Measurements from ENCODE around the gene PAX8. TPM values are rescaled to one million over a fixed set of nuclear protein-coding genes. Genes with fewer than 3 reads are reported as not detected.

The PAX8 gene
- total RNA-seq, 2 experiments from 2014 or later = 0.36 to 0.52 TPM

DNA sequence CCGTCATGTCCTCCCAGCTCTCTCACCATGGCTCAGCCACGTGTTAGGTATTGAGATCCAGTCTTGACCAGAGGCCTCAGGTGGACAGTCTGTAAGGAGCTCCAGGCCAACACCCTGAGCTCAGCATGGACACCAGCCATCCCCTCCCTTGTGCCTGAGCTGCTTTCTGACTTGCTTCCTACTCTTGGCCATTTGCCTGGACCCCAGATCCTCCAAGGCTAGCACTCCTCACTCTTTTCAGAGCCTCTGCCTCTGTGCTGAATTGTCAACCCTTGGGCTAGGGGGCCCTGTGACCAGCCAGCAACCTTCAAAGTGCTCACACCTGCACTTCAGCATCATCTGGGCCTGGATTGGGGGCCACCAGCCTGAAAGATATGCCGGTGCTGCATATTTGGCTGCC, 46.6 kb downstream of the PAX8 start:
- POLR2A ChIA-PET = no interaction called here
- no peaks in the 10 kb centered on the region for H3K9me3 ChIP-seq (ENCODE audit: control insufficient read depth in 1 of 2, insufficient read depth in 1 of 2, low read length in 2 of 2)

GRCh38 chr2:113231064-113231463, 47.7 kb downstream of the PAX8 start:
- Histone ChIP-seq H3K4me1 (ENCODE audit: insufficient read depth, low read length) (peaks cover 4% of the 10 kb centered on the region), H3K27ac (ENCODE audit: low read depth in 1 of 2, low read length in 2 of 2) (no peak overlapping the region), H3K27me3 (ENCODE audit: control insufficient read depth in 1 of 2, insufficient read depth in 2 of 2, low read length in 2 of 2) (no peaks in the 10 kb centered on the region), H3K36me3 (ENCODE audit: insufficient read depth, low read length) (no peaks in the 10 kb centered on the region), H3K4me3 (ENCODE audit: low read length) (no peak overlapping the region), H3K9me3 (ENCODE audit: control insufficient read depth in 1 of 2, insufficient read depth in 1 of 2, low read length in 2 of 2) (no peaks in the 10 kb centered on the region)
- no peaks in the 10 kb centered on the region for H3K27me3 Mint-ChIP-seq
- ATAC-seq (ENCODE audit: poor library complexity) (no peak), DNase-seq (no peak)
- ChIA-PET CTCF (interaction anchor here (0.9 to 1.3 kb wide), 2 partner anchors 18 to 27 kb away, joined by 3 read pairs; no protein-coding TSS in a partner anchor), POLR2A (no interaction called here)
- no peak for TF ChIP-seq CTCF (IDR thresholded peaks at IDR 0.05)
- H3K27ac Mint-ChIP-seq = no peak overlapping the region
- no peaks in the 10 kb centered on the region for H3K9me3 Mint-ChIP-seq
- intact Hi-C loops (cut with DNase I, micrococcal nuclease) = no loop called here
- peaks cover 5% of the 10 kb centered on the region for H3K36me3 Mint-ChIP-seq (ENCODE audit: low read depth)
- no peaks in the 10 kb centered on the region for H3K4me1 Mint-ChIP-seq (ENCODE audit: low read depth)
- no peak overlapping the region for H3K4me3 Mint-ChIP-seq

More for the DNA sequence above, 46.6 kb downstream of the PAX8 start:
- Histone ChIP-seq H3K27me3 (ENCODE audit: control insufficient read depth in 1 of 2, insufficient read depth in 2 of 2, low read length in 2 of 2) (no peaks in the 10 kb centered on the region), H3K27ac (ENCODE audit: low read depth in 1 of 2, low read length in 2 of 2) (no peak overlapping the region), H3K36me3 (ENCODE audit: insufficient read depth, low read length) (no peaks in the 10 kb centered on the region), H3K4me3 (ENCODE audit: low read length) (no peak overlapping the region), H3K4me1 (ENCODE audit: insufficient read depth, low read length) (peaks cover 11% of the 10 kb centered on the region)
- no peak overlapping the region for H3K4me3 Mint-ChIP-seq
- H3K36me3 Mint-ChIP-seq (ENCODE audit: low read depth) = peaks cover 5% of the 10 kb centered on the region
- H3K9me3 Mint-ChIP-seq = no peaks in the 10 kb centered on the region
- H3K27me3 Mint-ChIP-seq = no peaks in the 10 kb centered on the region
- DNase-seq = no peak
- peaks cover 7% of the 10 kb centered on the region for H3K4me1 Mint-ChIP-seq (ENCODE audit: low read depth)
- intact Hi-C loops (cut with DNase I, micrococcal nuclease) = no loop called here
- H3K27ac Mint-ChIP-seq = no peak overlapping the region
- CTCF ChIA-PET = interaction anchor here (1.3 kb wide), 1 partner anchor 17 kb away, joined by 3 read pairs; no protein-coding TSS in a partner anchor
- no peak for ATAC-seq (ENCODE audit: poor library complexity)
- no peak for TF ChIP-seq CTCF (IDR thresholded peaks at IDR 0.05)

DNA sequence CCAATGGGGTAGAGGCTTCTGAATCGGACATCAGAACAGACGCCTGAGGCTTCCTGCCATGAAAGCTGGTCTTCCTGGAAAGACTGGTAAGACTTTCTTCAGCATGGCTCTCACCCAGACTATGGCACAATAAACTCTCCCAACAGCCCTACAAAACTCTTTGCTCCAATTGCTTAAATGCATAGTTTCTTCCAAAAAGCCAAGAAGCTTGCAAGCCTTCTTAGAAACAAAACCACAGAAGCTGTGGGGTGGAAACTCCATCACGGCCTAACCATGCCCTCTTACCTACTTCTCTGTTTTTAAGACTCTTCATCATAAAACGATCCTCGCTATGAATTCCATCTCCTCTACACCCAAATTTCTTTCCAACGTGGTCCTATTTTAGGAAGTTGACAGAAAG, 48.2 kb downstream of the PAX8 start:
- ChIA-PET CTCF (interaction anchor here (0.9 to 1.3 kb wide), 2 partner anchors 19 to 26 kb away, joined by 3 read pairs; no protein-coding TSS in a partner anchor), POLR2A (no interaction called here)
- Mint-ChIP-seq H3K36me3 (ENCODE audit: low read depth) (peaks cover 4% of the 10 kb centered on the region), H3K4me1 (ENCODE audit: low read depth) (no peaks in the 10 kb centered on the region), H3K4me3 (no peak overlapping the region), H3K27ac (no peak overlapping the region), H3K27me3 (no peaks in the 10 kb centered on the region), H3K9me3 (no peaks in the 10 kb centered on the region)
- no peak for ATAC-seq (ENCODE audit: poor library complexity)
- no peak overlapping the region for H3K4me3 ChIP-seq (ENCODE audit: low read length)
- peaks cover 4% of the 10 kb centered on the region for H3K4me1 ChIP-seq (ENCODE audit: insufficient read depth, low read length)
- TF ChIP-seq CTCF (IDR thresholded peaks at IDR 0.05) = no peak
- DNase-seq = no peak
- intact Hi-C loops (cut with DNase I, micrococcal nuclease) = no loop called here
- H3K27me3 ChIP-seq (ENCODE audit: control insufficient read depth in 1 of 2, insufficient read depth in 2 of 2, low read length in 2 of 2) = no peaks in the 10 kb centered on the region
- no peaks in the 10 kb centered on the region for H3K36me3 ChIP-seq (ENCODE audit: insufficient read depth, low read length)
- H3K27ac ChIP-seq (ENCODE audit: low read depth in 1 of 2, low read length in 2 of 2) = no peak overlapping the region
- H3K9me3 ChIP-seq (ENCODE audit: control insufficient read depth in 1 of 2, insufficient read depth in 1 of 2, low read length in 2 of 2) = no peaks in the 10 kb centered on the region
